SK-N-SH (cell line): ENCODE results near the gene ZNF544. TPM values are rescaled to one million over a fixed set of nuclear protein-coding genes. Genes with fewer than 3 reads are reported as not detected.

Experiments
- CTCF ChIA-PET: fragments of 300-600, 350-600 bp; formaldehyde crosslinking; extraction: SDS; loops from one replicate; lab custom pipeline; 2021; lab: Yijun Ruan, JAX
- POLR2A ChIA-PET: fragments of 350-600 bp; sonication (Branson Sonifier 250); formaldehyde crosslinking; extraction: SDS; loops from one replicate; lab custom pipeline; 2020; ENCODE audit warnings: antibody characterized with exemption, inconsistent platforms; lab: Yijun Ruan, JAX
- DNase-seq: peaks from one replicate; pipeline ENCODE4 v3.0.0; 2012
- H2AFZ ChIP-seq: fragments of 200-600 bp; sonication (generic); 2 replicates; pipeline ENCODE4 v1.8.1; 2016; ENCODE audit warnings: antibody characterized with exemption, mild to moderate bottlenecking, low read depth
- H3F3A ChIP-seq: fragments of 200-600 bp; sonication (generic); replicated peaks from 2 replicates; pipeline ENCODE3; 2016; ENCODE audit warnings: antibody characterized with exemption, mild to moderate bottlenecking; ENCODE audit not compliant: insufficient read depth
- H3K27ac ChIP-seq, 2 experiments: fragments of 200-500 bp in 1 of 2; fragments of 200-600 bp in 1 of 2; sonication (Bioruptor generic) in 1 of 2; sonication (generic), shearing (Covaris generic) in 1 of 2; 2 replicates each; pipeline versions ENCODE4 v1.5.1 to v1.6.1; 2014 to 2016; ENCODE audit warnings: low read depth in 2 of 2, inconsistent platforms in 1 of 2, low read length in 1 of 2, mild to moderate bottlenecking in 1 of 2, mixed read lengths in 1 of 2
- H3K27me3 ChIP-seq: fragments of 200-600 bp; sonication (generic), shearing (Covaris generic); 2 replicates; pipeline ENCODE4 v1.6.1; 2016; ENCODE audit warnings: mixed run types; ENCODE audit not compliant: insufficient read depth
- H3K36me3 ChIP-seq, 2 experiments: fragments of 200-500 bp in 1 of 2; fragments of 200-600 bp in 1 of 2; sonication (Bioruptor generic) in 1 of 2; sonication (generic) in 1 of 2; replicated peaks in 1 of 2; 2 replicates each; pipeline versions ENCODE3 to v1.5.1; 2014 to 2016; ENCODE audit warnings: low read length in 1 of 2, mild to moderate bottlenecking in 1 of 2; ENCODE audit not compliant: insufficient read depth in 2 of 2, control insufficient read depth in 1 of 2
- H3K4me1 ChIP-seq, 2 experiments: fragments of 200-500 bp in 1 of 2; fragments of 200-600 bp in 1 of 2; sonication (Bioruptor generic) in 1 of 2; sonication (generic), shearing (Covaris generic) in 1 of 2; 2 replicates each; pipeline versions ENCODE4 v1.5.1 to v1.6.1; 2014 to 2016; ENCODE audit warnings: low read depth in 1 of 2, low read length in 1 of 2, mixed run types in 1 of 2; ENCODE audit not compliant: insufficient read depth in 2 of 2, control insufficient read depth in 1 of 2
- H3K4me2 ChIP-seq: fragments of 200-600 bp; sonication (generic), shearing (Covaris generic); 2 replicates; pipeline ENCODE4 v1.6.1; 2017; ENCODE audit warnings: mixed run types
- H3K4me3 ChIP-seq, 2 experiments: fragments of 200-500 bp in 1 of 2; fragments of 200-600 bp in 1 of 2; sonication (Bioruptor generic) in 1 of 2; sonication (generic), shearing (Covaris generic) in 1 of 2; 2 replicates each; pipeline versions ENCODE4 v1.5.1 to v1.8.1; 2014 to 2016; ENCODE audit warnings: low read depth in 2 of 2, inconsistent platforms in 1 of 2, low read length in 1 of 2, mild to moderate bottlenecking in 1 of 2, mixed read lengths in 1 of 2, moderate library complexity in 1 of 2
- H3K79me2 ChIP-seq: fragments of 200-600 bp; sonication (generic); 2 replicates; pipeline ENCODE4 v1.8.1; 2017; ENCODE audit warnings: mild to moderate bottlenecking; ENCODE audit not compliant: insufficient read depth
- H3K9ac ChIP-seq: fragments of 200-600 bp; sonication (generic); 2 replicates; pipeline ENCODE4 v1.6.1; 2017; ENCODE audit warnings: mixed run types
- H3K9me2 ChIP-seq: fragments of 200-600 bp; sonication (generic); 2 replicates; pipeline ENCODE4 v1.6.1; 2017; ENCODE audit warnings: mixed run types
- H3K9me3 ChIP-seq: fragments of 200-600 bp; sonication (generic); 2 replicates; pipeline ENCODE4 v1.6.1; 2017; ENCODE audit warnings: mixed run types, mild to moderate bottlenecking, moderate library complexity
- H4K20me1 ChIP-seq: fragments of 200-600 bp; sonication (generic); 2 replicates; pipeline ENCODE4 v1.6.1; 2017; ENCODE audit warnings: mild to moderate bottlenecking, mixed run types; ENCODE audit not compliant: insufficient read depth
- EP300 ChIP-seq, 2 experiments: IDR thresholded peaks; 2 replicates each; pipeline versions ENCODE4 v1.4.0 to v1.6.1; 2012; ENCODE audit warnings: borderline replicate concordance in 1 of 2, low read depth in 1 of 2, low read length in 1 of 2
- FOSL2 ChIP-seq: IDR thresholded peaks from 2 replicates; pipeline ENCODE4 v1.4.0; 2012; ENCODE audit warnings: low read depth, mild to moderate bottlenecking, moderate library complexity, borderline replicate concordance
- JUND ChIP-seq: IDR thresholded peaks from 2 replicates; pipeline ENCODE4 v1.4.0; 2012
- MAX ChIP-seq: IDR thresholded peaks from 2 replicates; pipeline ENCODE4 v1.4.0; 2012; ENCODE audit warnings: low read depth
- MXI1 ChIP-seq: IDR thresholded peaks from 2 replicates; pipeline ENCODE4 v1.6.1; 2012; ENCODE audit warnings: mild to moderate bottlenecking, low read depth, low read length, improper control_type of control experiment
- NFIC ChIP-seq: IDR thresholded peaks from 2 replicates; pipeline ENCODE4 v1.4.0; 2012; ENCODE audit warnings: borderline replicate concordance
- RCOR1 ChIP-seq: fragments of 150-350 bp; IDR thresholded peaks from 2 replicates; pipeline ENCODE4 v1.6.1; 2017; ENCODE audit warnings: antibody characterized with exemption, low read length
- RFX5 ChIP-seq: IDR thresholded peaks from 2 replicates; pipeline ENCODE4 v1.6.1; 2012; ENCODE audit warnings: mild to moderate bottlenecking, improper control_type of control experiment, low read length
- SMC3 ChIP-seq: IDR thresholded peaks from 2 replicates; pipeline ENCODE4 v1.6.1; 2012; ENCODE audit warnings: low read depth, low read length, improper control_type of control experiment
- USF1 ChIP-seq: IDR thresholded peaks from 2 replicates; pipeline ENCODE4 v1.4.0; 2012; ENCODE audit warnings: low read depth, borderline replicate concordance
- USF2 ChIP-seq: fragments of 150-350 bp; IDR thresholded peaks from 2 replicates; pipeline ENCODE4 v1.6.1; 2017; ENCODE audit warnings: antibody characterized with exemption, low read length, low read depth, borderline replicate concordance
- WGBS: methylation state at CpG from one replicate; pipeline ENCODE4 v1.1.6; 2017; ENCODE audit warnings: low lambda C conversion rate; 5-methylcytosine and 5-hydroxymethylcytosine counted together
- polyA plus RNA-seq, 3 experiments: library from polyadenylated mRNA; depleted of rRNA; stranded (reverse); fragments of >200 nt; gene quantifications; 2 replicates each; pipeline ENCODE4 v1.2.3, GENCODE V29; 2012

The ZNF544 gene
- polyA plus RNA-seq, 1 of the 3 experiments (the other 2 are of a cell fraction) = 0.89 TPM

- 93% methylated on average over 3 of the region's 3 CpGs for WGBS
- no peaks in the 10 kb centered on the region for H3K27me3 ChIP-seq
- H3K27ac ChIP-seq = no peak overlapping the region
- H3K9me3 ChIP-seq = peaks cover 13% of the 10 kb centered on the region; the same call in 1 of the 2 replicates
- H3K9me2 ChIP-seq = no peaks in the 10 kb centered on the region
- peaks cover 5% of the 10 kb centered on the region for H3F3A ChIP-seq
- H3K79me2 ChIP-seq = peaks cover 25% of the 10 kb centered on the region
- peaks cover 5 to 7% of the 10 kb centered on the region in 2 experiments; a peak in 1 of 4 replicates for H3K4me1 ChIP-seq
- H3K4me2 ChIP-seq = no peak overlapping the region
- TF ChIP-seq USF2 = no peak
- TF ChIP-seq JUND = no peak
- no peak for TF ChIP-seq MXI1
- TF ChIP-seq SMC3 = no peak
- TF ChIP-seq USF1 = no peak
- no peak for TF ChIP-seq EP300 (IDR thresholded peaks at IDR 0.05; ENCODE audit: borderline replicate concordance in 1 of 2, low read depth in 1 of 2, low read length in 1 of 2)
- DNase-seq = no peak
- no peak overlapping the region for H3K4me3 ChIP-seq
- peaks cover 0 to 14% of the 10 kb centered on the region in 2 experiments for H3K36me3 ChIP-seq
- no peak overlapping the region for H3K9ac ChIP-seq
- H4K20me1 ChIP-seq = no peaks in the 10 kb centered on the region
- no peak overlapping the region for H2AFZ ChIP-seq
- CTCF ChIA-PET = interaction anchor here (0.6 kb wide), 1 partner anchor 21 kb away, joined by 3 read pairs; no protein-coding TSS in a partner anchor
- POLR2A ChIA-PET = no interaction called here
These were observed 46.9 kb downstream of the ZNF544 start for GRCh38 chr19:58275564-58275963.

- ChIA-PET CTCF (no interaction called here), POLR2A (no interaction called here)
- Histone ChIP-seq H2AFZ (no peak overlapping the region), H3K4me3 (no peak overlapping the region), H3K79me2 (peaks cover 42% of the 10 kb centered on the region), H3K9me2 (no peaks in the 10 kb centered on the region), H3K36me3 (peaks cover 3 to 18% of the 10 kb centered on the region in 2 experiments), H4K20me1 (no peaks in the 10 kb centered on the region), H3K4me2 (no peak overlapping the region), H3K4me1 (peaks cover 5 to 7% of the 10 kb centered on the region in 2 experiments; a peak in 1 of 4 replicates), H3F3A (peaks cover 7% of the 10 kb centered on the region), H3K27ac (no peak overlapping the region), H3K9ac (no peak overlapping the region), H3K9me3 (peaks cover 13% of the 10 kb centered on the region; the same call in 1 of the 2 replicates), H3K27me3 (no peaks in the 10 kb centered on the region)
- TF ChIP-seq FOSL2 (no peak), NFIC (no peak), MAX (no peak), RCOR1 (no peak), RFX5 (no peak), JUND (no peak)
- 91% methylated on average over 7 of the region's 7 CpGs for WGBS
- no peak for DNase-seq
These were observed 48.5 kb downstream of the ZNF544 start for GRCh38 chr19:58277197-58277596.
